Cardiac fibroblast (primary cell): ENCODE measurements around the gene RASSF4.

Source experiments
- DNase-seq, 2 donors: peaks; one replicate each; pipeline versions ENCODE4 v3.0.0 to v3.0.0-alpha.2; 2010; ENCODE audit warnings: low read depth in 2 of 2
- H3K4me3 ChIP-seq, 2 donors: replicated peaks in 1 of 2; 1 replicate in 1 of 2; 2 replicates in 1 of 2; pipeline ENCODE4 v1.5.1; 2011; ENCODE audit warnings: low read depth in 2 of 2, low read length in 2 of 2, mild to moderate bottlenecking in 2 of 2, moderate library complexity in 1 of 2
- TF ChIP-seq, protein P1 (sequence below): IDR thresholded peaks from one replicate; pipeline ENCODE4 v1.5.1; 2011; ENCODE audit warnings: low read depth, mild to moderate bottlenecking, low read length, inconsistent platforms

RASSF4 gene

DNA sequence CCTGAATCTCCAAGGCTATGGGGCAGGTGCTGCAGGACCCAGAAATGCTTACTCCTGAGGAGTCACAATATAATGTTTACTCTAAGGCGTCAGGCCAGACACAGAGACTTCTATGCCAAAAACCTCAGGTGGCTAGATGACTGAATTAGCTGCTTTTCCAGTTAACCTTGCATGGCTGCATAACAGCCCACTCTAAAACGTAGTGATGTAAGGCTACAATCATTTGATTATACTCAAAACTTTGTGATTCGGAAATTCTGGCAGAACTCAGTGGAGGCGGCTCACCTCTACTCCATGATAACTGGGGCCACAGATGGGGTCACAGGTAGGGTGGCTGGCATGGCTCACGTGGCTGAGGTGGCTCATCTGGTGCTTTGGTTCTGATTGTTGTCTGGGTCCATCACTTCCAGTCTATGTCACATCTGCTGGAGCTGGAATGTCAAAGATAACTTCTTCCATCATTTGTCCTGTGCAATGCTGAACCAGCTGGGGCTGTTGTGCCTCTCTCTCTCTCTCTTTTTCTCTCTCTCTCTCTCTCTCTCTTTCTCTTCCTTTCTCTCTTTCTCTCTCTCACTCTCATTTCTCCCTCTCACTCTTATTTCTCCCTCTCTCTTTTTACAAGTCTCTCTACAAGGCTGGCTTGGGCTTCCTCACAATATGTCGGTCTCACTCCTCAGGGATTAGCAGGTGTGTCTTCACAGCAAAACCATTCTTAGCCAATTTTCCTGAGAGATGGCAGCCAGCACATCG, 36.6 kb upstream of the RASSF4 start:
- DNase-seq: no peak
- TF ChIP-seq, protein P1, sequence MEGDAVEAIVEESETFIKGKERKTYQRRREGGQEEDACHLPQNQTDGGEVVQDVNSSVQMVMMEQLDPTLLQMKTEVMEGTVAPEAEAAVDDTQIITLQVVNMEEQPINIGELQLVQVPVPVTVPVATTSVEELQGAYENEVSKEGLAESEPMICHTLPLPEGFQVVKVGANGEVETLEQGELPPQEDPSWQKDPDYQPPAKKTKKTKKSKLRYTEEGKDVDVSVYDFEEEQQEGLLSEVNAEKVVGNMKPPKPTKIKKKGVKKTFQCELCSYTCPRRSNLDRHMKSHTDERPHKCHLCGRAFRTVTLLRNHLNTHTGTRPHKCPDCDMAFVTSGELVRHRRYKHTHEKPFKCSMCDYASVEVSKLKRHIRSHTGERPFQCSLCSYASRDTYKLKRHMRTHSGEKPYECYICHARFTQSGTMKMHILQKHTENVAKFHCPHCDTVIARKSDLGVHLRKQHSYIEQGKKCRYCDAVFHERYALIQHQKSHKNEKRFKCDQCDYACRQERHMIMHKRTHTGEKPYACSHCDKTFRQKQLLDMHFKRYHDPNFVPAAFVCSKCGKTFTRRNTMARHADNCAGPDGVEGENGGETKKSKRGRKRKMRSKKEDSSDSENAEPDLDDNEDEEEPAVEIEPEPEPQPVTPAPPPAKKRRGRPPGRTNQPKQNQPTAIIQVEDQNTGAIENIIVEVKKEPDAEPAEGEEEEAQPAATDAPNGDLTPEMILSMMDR: no peak

DNA sequence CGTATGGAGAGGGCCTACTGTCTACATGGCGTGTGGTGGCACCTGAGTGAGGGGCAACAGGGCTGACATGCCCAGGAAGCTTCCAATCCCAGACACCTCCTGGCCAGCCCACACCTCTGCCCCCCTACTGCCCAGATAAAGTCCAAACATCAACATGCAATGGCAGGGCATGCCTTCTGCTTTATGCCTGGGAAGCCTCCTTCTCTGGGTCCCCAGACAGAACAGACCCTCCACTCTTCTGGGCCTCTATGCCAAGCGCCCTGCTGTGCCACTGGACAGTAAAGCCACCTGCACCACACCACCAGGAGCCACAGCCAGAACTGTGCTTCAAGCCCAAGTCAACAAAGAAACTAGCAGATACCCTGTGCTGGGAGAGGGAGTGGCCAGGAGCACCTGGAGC, 36.0 kb upstream of the RASSF4 start:
- no peak overlapping the region for H3K4me3 ChIP-seq
- DNase-seq: no peak

More for the DNA sequence above, 36.6 kb upstream of the RASSF4 start:
- no peak overlapping the region for H3K4me3 ChIP-seq

DNA sequence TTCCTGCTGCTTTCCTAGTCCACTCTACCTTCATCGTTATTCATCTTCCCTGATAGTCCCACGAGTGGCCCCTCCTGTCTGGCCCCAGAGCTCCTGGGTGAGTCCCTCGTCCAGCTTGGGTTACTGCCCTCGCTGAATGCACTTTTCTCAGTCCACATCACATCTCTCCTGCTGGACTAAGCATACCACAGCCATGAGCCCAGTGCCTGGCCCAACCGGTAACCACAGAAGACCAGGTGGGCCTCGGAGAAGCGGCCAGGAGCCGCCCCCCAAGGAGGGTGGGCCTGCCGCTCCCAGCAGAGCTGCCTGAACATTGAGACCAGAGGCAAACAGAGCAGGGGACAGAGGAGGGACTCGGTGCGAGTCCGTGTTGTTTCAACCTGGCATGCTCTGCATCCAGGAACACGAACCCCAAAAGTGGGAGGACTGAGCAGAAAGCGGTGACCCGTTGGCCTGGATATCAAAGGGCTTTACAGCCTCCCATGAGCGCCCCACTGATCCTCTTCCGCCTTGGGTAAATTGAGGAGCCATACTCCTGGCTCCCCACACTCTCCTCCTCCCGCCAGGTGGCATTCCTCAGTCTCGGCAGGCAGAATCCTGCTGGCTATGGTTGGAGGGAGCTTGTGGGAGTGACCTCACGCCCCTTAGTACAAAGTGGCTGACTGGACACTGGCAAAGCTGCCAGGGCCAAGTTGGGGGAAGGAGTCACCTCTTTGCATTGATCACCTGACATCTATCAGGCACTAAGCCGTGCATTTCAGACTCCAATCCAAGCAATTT, 35.2 kb upstream of the RASSF4 start:
- TF ChIP-seq, protein P1: no peak
- no peak for DNase-seq
- no peak overlapping the region for H3K4me3 ChIP-seq

More for the DNA sequence above, 36.0 kb upstream of the RASSF4 start:
- TF ChIP-seq, protein P1: no peak

DNA sequence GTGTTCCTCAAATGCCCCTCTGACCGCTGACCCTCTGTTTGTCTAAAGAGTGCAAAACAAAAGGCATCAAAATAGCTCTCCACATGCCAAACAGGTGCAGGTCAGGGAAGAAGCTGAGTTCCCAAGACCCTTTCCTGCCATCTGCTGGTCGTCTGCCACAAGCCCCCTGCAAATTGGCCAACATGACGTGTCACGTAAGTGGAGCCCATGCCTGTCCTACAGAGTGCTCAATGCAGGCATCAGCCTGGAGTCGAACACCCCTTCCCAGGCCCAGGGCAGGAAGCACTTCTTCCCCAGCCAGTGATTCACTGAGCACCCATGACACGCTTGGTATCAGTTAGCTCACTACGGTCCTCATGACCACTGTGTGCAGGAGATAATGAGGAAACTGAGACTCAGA, 34.4 kb upstream of the RASSF4 start:
- no peak overlapping the region for H3K4me3 ChIP-seq
- TF ChIP-seq, protein P1: peak; percentile 19
- DNase-seq: peak in 1 of 2 donors; percentile 15

DNA sequence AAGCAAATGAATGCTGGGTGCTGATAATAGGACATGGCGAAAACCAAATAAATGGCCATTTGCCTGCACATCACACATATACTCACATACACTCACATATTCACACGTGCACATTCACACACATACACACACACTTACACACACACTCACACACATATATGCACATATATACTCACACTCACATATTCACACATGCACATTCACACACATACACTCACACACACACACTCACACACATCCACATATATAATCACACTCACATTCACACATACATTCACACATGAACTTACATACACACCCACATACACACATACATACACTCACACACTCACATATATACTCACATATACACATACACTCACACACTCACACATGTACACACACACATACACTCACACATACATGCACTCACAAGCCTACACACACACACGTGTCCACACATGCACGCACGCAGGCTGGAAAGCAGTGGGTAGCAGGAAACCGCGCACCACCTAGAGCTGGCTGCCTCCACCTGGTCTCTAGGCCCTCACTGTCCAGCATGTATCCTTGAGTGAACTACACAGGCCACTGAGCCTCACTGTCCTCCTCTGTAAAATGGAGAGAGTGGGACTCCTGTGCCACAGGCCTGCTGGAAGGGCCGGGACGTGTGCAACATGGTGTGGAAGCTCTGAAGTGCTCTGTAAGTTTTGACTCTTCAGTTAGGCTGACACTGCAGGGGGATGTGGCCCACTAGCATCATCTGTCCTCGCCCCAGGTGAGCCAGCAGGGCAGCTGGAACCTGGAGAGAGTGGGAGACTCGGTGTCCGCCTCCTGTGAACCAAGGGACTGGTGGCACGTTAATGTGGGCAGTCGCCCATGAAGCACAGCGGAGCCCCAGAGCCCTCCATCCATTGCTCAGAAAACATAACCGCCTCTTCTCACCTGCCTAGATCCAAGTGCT, 33.5 kb upstream of the RASSF4 start:
- no peak for DNase-seq
- TF ChIP-seq, protein P1: no peak
- H3K4me3 ChIP-seq: no peak overlapping the region

DNA sequence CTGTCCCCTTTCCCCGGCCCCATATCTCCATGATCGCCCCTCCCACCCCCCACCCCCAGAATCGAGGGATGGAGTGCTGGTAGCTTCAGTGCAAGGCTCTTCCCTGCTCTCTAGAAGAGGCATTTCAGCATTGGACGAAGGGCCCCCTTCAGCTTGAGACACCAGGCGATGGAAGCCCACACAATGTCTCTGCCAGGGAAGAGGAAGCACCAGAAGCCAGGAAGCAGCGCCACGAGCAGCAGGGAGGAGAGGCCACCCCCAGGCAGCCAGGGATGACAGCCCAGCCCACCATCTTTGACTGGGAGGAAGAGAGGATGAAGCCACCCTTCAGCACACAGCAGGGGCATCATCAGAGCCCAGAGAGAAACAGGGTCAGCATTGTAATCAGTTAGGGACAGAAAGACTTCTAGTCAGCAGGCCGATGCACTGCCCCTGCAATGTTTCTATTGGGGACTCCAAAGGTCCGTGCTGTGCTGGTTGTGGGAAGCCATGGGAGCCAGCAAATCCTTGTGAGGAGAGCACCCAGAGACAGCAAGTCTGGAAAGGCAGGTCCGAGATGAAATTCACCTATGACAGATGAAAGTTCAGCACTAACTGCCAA, 32.8 kb upstream of the RASSF4 start:
- TF ChIP-seq, protein P1: no peak
- H3K4me3 ChIP-seq: no peak overlapping the region
- DNase-seq: no peak
